ENCODE measurements around the gene SLC12A1.

SLC12A1 gene

DNA sequence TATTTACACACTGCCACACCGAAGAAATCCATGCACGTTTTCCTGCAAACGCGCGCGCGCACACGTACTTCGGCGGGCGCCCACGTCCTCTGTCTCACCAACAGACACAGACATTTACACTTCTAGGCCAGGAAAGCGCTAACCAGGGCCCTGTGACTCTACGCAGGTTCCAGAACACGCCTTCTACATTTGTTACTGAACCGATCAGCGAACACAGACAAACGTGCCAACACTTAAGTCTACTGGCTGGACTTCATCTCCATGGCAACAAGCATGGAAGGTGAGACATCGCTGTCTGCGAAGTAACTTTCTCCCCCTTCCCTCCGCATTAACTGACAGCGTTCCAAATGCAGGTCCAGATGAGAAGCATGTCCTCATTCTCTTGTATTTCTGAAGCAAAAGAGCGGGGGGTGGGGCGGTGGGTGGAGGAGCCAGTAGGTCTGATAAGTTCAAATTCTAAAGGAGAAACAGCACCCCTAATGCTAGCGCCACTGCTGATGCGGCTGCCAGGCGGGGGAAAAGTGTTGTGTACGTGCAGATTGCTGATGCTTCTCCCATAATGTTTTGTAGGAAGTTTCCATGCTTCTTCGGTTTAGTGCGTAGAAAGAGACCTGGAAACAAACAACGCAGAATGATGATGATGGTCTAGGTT lies 14.4 kb upstream of the SLC12A1 start, which contains the start of gene CTXN2:
CTXN2 (plus strand) TSS at position 92 of the 652 bp plus-strand sequence. CDS start 9,636 bp downstream, outside the sequence.
- H3K27me3 ChIP-seq (ENCODE audit: control insufficient read depth, low read length), result no peaks in the 10 kb centered on the region
- H3K4me2 ChIP-seq (ENCODE audit: low read length), result no peak within 1 kb of the TSS
- no peaks in the 10 kb centered on the region for H3K4me1 ChIP-seq (ENCODE audit: control insufficient read depth, low read length)
- no peak within 1 kb of the TSS for H3K4me3 ChIP-seq (ENCODE audit: low read length)
- no peaks in the 10 kb centered on the region for H3K36me3 ChIP-seq (ENCODE audit: control insufficient read depth, low read length)
- H3K9me2 ChIP-seq (replicated peaks; ENCODE audit: control insufficient read depth, low read length), result no peaks in the 10 kb centered on the region
- TF ChIP-seq, protein P1, sequence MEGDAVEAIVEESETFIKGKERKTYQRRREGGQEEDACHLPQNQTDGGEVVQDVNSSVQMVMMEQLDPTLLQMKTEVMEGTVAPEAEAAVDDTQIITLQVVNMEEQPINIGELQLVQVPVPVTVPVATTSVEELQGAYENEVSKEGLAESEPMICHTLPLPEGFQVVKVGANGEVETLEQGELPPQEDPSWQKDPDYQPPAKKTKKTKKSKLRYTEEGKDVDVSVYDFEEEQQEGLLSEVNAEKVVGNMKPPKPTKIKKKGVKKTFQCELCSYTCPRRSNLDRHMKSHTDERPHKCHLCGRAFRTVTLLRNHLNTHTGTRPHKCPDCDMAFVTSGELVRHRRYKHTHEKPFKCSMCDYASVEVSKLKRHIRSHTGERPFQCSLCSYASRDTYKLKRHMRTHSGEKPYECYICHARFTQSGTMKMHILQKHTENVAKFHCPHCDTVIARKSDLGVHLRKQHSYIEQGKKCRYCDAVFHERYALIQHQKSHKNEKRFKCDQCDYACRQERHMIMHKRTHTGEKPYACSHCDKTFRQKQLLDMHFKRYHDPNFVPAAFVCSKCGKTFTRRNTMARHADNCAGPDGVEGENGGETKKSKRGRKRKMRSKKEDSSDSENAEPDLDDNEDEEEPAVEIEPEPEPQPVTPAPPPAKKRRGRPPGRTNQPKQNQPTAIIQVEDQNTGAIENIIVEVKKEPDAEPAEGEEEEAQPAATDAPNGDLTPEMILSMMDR (IDR thresholded peaks at IDR 0.05; ENCODE audit: low read depth, low read length, poor library complexity, severe bottlenecking), result no peak
- TF ChIP-seq EZH2phosphoT487 (IDR thresholded peaks at IDR 0.05; ENCODE audit: borderline replicate concordance, low read length), result no peak
- H4K20me1 ChIP-seq (ENCODE audit: control insufficient read depth, insufficient read depth, low read depth, low read length), result no peaks in the 10 kb centered on the region
- H3K27ac ChIP-seq (ENCODE audit: low read depth, low read length), result no peak within 1 kb of the TSS
- no peaks in the 10 kb centered on the region for H3K79me2 ChIP-seq (ENCODE audit: control insufficient read depth, low read length)
- no peaks in the 10 kb centered on the region for H3F3A ChIP-seq (ENCODE audit: control insufficient read depth, insufficient read depth)
- H3K9me3 ChIP-seq (ENCODE audit: control insufficient read depth, insufficient read depth, low read length), result no peaks in the 10 kb centered on the region

GRCh38 chr15:48202068-48202467 lies 4.0 kb upstream of the SLC12A1 start:
- Histone ChIP-seq H3K27ac (ENCODE audit: low read depth, low read length) (no peak overlapping the region), H3F3A (ENCODE audit: control insufficient read depth, insufficient read depth) (no peaks in the 10 kb centered on the region), H3K4me2 (ENCODE audit: low read length) (no peak overlapping the region), H3K79me2 (ENCODE audit: control insufficient read depth, low read length) (no peaks in the 10 kb centered on the region), H3K27me3 (ENCODE audit: control insufficient read depth, low read length) (no peaks in the 10 kb centered on the region), H3K4me1 (ENCODE audit: control insufficient read depth, low read length) (no peaks in the 10 kb centered on the region), H3K4me3 (ENCODE audit: low read length) (no peak overlapping the region), H4K20me1 (ENCODE audit: control insufficient read depth, insufficient read depth, low read depth, low read length) (no peaks in the 10 kb centered on the region), H3K9me3 (ENCODE audit: control insufficient read depth, insufficient read depth, low read length) (no peaks in the 10 kb centered on the region), H3K36me3 (ENCODE audit: control insufficient read depth, low read length) (no peaks in the 10 kb centered on the region), H3K9me2 (replicated peaks; ENCODE audit: control insufficient read depth, low read length) (no peaks in the 10 kb centered on the region)
- no peak for TF ChIP-seq EZH2phosphoT487 (IDR thresholded peaks at IDR 0.05; ENCODE audit: borderline replicate concordance, low read length)
- TF ChIP-seq, protein P1 (IDR thresholded peaks at IDR 0.05; ENCODE audit: low read depth, low read length, poor library complexity, severe bottlenecking), result no peak

DNA sequence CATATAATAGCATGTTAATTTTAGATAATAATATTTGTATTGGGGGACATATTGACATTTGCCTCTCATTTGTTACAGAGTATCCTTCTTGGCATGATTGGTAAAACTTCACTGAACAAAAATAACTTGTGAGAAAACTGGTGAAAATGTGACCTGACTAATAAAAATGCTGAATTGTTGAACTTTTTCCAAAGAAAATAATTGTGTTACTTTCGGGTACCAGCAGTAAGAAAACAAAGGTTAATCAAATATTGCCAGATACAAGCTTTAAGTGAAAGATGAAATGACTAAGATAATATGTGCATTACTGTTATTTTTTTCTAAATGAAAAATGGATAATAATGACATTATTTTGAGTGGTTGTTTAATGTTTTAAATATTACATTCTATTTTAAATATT lies 15.2 kb downstream of the SLC12A1 start:
- no peaks in the 10 kb centered on the region for H4K20me1 ChIP-seq (ENCODE audit: control insufficient read depth, insufficient read depth, low read depth, low read length)
- no peaks in the 10 kb centered on the region for H3K79me2 ChIP-seq (ENCODE audit: control insufficient read depth, low read length)
- no peaks in the 10 kb centered on the region for H3K9me3 ChIP-seq (ENCODE audit: control insufficient read depth, insufficient read depth, low read length)
- H3K9me2 ChIP-seq (replicated peaks; ENCODE audit: control insufficient read depth, low read length), result no peaks in the 10 kb centered on the region
- H3K4me3 ChIP-seq (ENCODE audit: low read length), result no peak overlapping the region
- H3F3A ChIP-seq (ENCODE audit: control insufficient read depth, insufficient read depth), result no peaks in the 10 kb centered on the region
- 0 out of 2 replicates have a peak, but pooled peaks cover 3% of the 10 kb centered on the region for H3K27me3 ChIP-seq (ENCODE audit: control insufficient read depth, low read length)
- H3K4me1 ChIP-seq (ENCODE audit: control insufficient read depth, low read length), result no peaks in the 10 kb centered on the region
- H3K27ac ChIP-seq (ENCODE audit: low read depth, low read length), result no peak overlapping the region
- H3K4me2 ChIP-seq (ENCODE audit: low read length), result no peak overlapping the region
- no peaks in the 10 kb centered on the region for H3K36me3 ChIP-seq (ENCODE audit: control insufficient read depth, low read length)
- TF ChIP-seq, protein P1 (IDR thresholded peaks at IDR 0.05; ENCODE audit: low read depth, low read length, poor library complexity, severe bottlenecking), result no peak
- TF ChIP-seq EZH2phosphoT487 (IDR thresholded peaks at IDR 0.05; ENCODE audit: borderline replicate concordance, low read length), result no peak

Data from DOHH2 (cell line).